HG03039 (cell line): Measurements from ENCODE around the gene EEF1AKMT2.

Experiments
- ATAC-seq: cut with Tn5 transposase; IDR thresholded peaks from one replicate; pipeline ENCODE4 v1.9.1; 2021; ENCODE audit warnings: mild to moderate bottlenecking, moderate library complexity; ENCODE audit not compliant: unreplicated experiment

The EEF1AKMT2 gene

GRCh38 chr10:124739119-124739921 is 52.4 kb downstream of the EEF1AKMT2 start:
- no peak for ATAC-seq

GRCh38 chr10:124738441-124738840 is 53.2 kb downstream of the EEF1AKMT2 start:
- no peak for ATAC-seq

- no peak for ATAC-seq
Measured at GRCh38 chr10:124737708-124738107, 54.0 kb downstream of the EEF1AKMT2 start.

- no peak for ATAC-seq
Measured at GRCh38 chr10:124737221-124737620, 54.5 kb downstream of the EEF1AKMT2 start.

GRCh38 chr10:124736491-124737136 is 55.1 kb downstream of the EEF1AKMT2 start:
- ATAC-seq, result no peak

GRCh38 chr10:124735491-124736286 is 56.0 kb downstream of the EEF1AKMT2 start:
- no peak for ATAC-seq

GRCh38 chr10:124734311-124735166 is 57.1 kb downstream of the EEF1AKMT2 start:
- no peak for ATAC-seq

GRCh38 chr10:124733571-124734245 is 58.0 kb downstream of the EEF1AKMT2 start:
- no peak for ATAC-seq

- ATAC-seq, result peak; percentile 51
Measured at GRCh38 chr10:124732931-124733570, 58.6 kb downstream of the EEF1AKMT2 start.

- ATAC-seq, result no peak
Measured at GRCh38 chr10:124731551-124731950, 60.1 kb downstream of the EEF1AKMT2 start.

GRCh38 chr10:124730790-124731189 is 60.9 kb downstream of the EEF1AKMT2 start:
- no peak for ATAC-seq

GRCh38 chr10:124728830-124729661 is 62.6 kb downstream of the EEF1AKMT2 start:
- no peak for ATAC-seq

GRCh38 chr10:124728071-124728829 is 63.4 kb downstream of the EEF1AKMT2 start:
- no peak for ATAC-seq

GRCh38 chr10:124727361-124727960 is 64.2 kb downstream of the EEF1AKMT2 start:
- ATAC-seq, result no peak

GRCh38 chr10:124725791-124726190 is 65.9 kb downstream of the EEF1AKMT2 start:
- no peak for ATAC-seq

- ATAC-seq, result no peak
Measured at GRCh38 chr10:124725171-124725631, 66.5 kb downstream of the EEF1AKMT2 start.

- ATAC-seq, result no peak
Measured at GRCh38 chr10:124724279-124725027, 67.2 kb downstream of the EEF1AKMT2 start.
